GM18909 (cell line): ENCODE data around the gene PRKAG2.

Experiments used
- ATAC-seq: cut with Tn5 transposase; IDR thresholded peaks from one replicate; pipeline ENCODE4 v1.9.1; 2021; ENCODE audit warnings: mild to moderate bottlenecking; ENCODE audit not compliant: unreplicated experiment, poor library complexity

Gene PRKAG2

GRCh38 chr7:151691449-151691848 is 185.5 kb downstream of the PRKAG2 start:
- no peak for ATAC-seq

- ATAC-seq, result no peak
These were observed 186.3 kb downstream of the PRKAG2 start for GRCh38 chr7:151690606-151691005.

GRCh38 chr7:151689196-151689971 is 187.5 kb downstream of the PRKAG2 start:
- no peak for ATAC-seq

GRCh38 chr7:151688236-151688780 is 188.6 kb downstream of the PRKAG2 start:
- ATAC-seq, result no peak

- no peak for ATAC-seq
These were observed 189.2 kb downstream of the PRKAG2 start for GRCh38 chr7:151687523-151688235.

- ATAC-seq, result no peak
These were observed 190.1 kb downstream of the PRKAG2 start for GRCh38 chr7:151686826-151687225.

GRCh38 chr7:151686016-151686766 is 190.7 kb downstream of the PRKAG2 start:
- no peak for ATAC-seq

- ATAC-seq, result no peak
These were observed 192.3 kb downstream of the PRKAG2 start for GRCh38 chr7:151684408-151685175.

- ATAC-seq, result no peak
These were observed 193.1 kb downstream of the PRKAG2 start for GRCh38 chr7:151683615-151684407.

- no peak for ATAC-seq
These were observed 193.9 kb downstream of the PRKAG2 start for GRCh38 chr7:151682831-151683614.

- no peak for ATAC-seq
These were observed 195.2 kb downstream of the PRKAG2 start for GRCh38 chr7:151681726-151682125.

- no peak for ATAC-seq
These were observed 196.1 kb downstream of the PRKAG2 start for GRCh38 chr7:151680810-151681209.

- ATAC-seq, result no peak
These were observed 196.9 kb downstream of the PRKAG2 start for GRCh38 chr7:151679881-151680612.

GRCh38 chr7:151679071-151679708 is 197.7 kb downstream of the PRKAG2 start:
- no peak for ATAC-seq

GRCh38 chr7:151678227-151678604 is 198.7 kb downstream of the PRKAG2 start:
- no peak for ATAC-seq

- ATAC-seq, result no peak
These were observed 199.2 kb downstream of the PRKAG2 start for GRCh38 chr7:151677581-151678226.

GRCh38 chr7:151676759-151677158 is 200.2 kb downstream of the PRKAG2 start:
- ATAC-seq, result no peak
